Left lung (tissue), 10 donors: ENCODE results near the gene COP1. TPM values are rescaled to one million over a fixed set of nuclear protein-coding genes. Genes with fewer than 3 reads are reported as not detected.
"Not testable (repeated sequence)": the region's sequence is repeated elsewhere in the genome, so short reads cannot be mapped to it uniquely, and the experiment has no call there.

Experiments
- ATAC-seq: fragments of 200-7000 bp; cut with Tn5 transposase; one replicate; pipeline ENCODE4 v1.9.1; 2020; ENCODE audit warnings: moderate library complexity
- DNase-seq, 4 donors: peaks; one replicate each; pipeline ENCODE4 v3.0.0-alpha.2; 2013 to 2020
- H3K27ac ChIP-seq, 2 donors: fragments of 200-600 bp; sonication (generic) in 1 of 2; one replicate each; pipeline versions ENCODE4 v1.5.0 to v1.8.0; 2020 to 2021
- H3K27me3 ChIP-seq, 2 donors: fragments of 200-600 bp; sonication (generic) in 1 of 2; one replicate each; pipeline versions ENCODE4 v1.5.0 to v1.8.0; 2020 to 2021
- H3K36me3 ChIP-seq, 2 donors: fragments of 200-600 bp; sonication (generic) in 1 of 2; one replicate each; pipeline versions ENCODE4 v1.5.0 to v1.8.0; 2020 to 2021
- H3K4me1 ChIP-seq, 2 donors: fragments of 200-600 bp; one replicate each; pipeline ENCODE4 v1.8.0; 2021
- H3K4me3 ChIP-seq, 2 donors: fragments of 200-600 bp; sonication (generic) in 1 of 2; one replicate each; pipeline versions ENCODE4 v1.5.0 to v1.8.0; 2020 to 2021; ENCODE audit warnings: mild to moderate bottlenecking in 1 of 2
- H3K9me3 ChIP-seq, 2 donors: fragments of 200-600 bp; sonication (generic) in 1 of 2; one replicate each; pipeline versions ENCODE4 v1.5.0 to v1.8.0; 2020 to 2021
- CTCF ChIP-seq, 2 donors: fragments of 200-600 bp; sonication (generic) in 1 of 2; IDR thresholded peaks; one replicate each; pipeline versions ENCODE4 v1.5.0 to v1.8.0; 2021; ENCODE audit warnings: antibody characterized with exemption in 2 of 2
- intact Hi-C, 2 donors: fragments of 100-400 bp; cut with DNase I; formaldehyde crosslinking; loops; one replicate each; pipeline versions ENCODE4 v1.11.2 to v1.14.2; 2022
- polyA plus RNA-seq, 6 donors: library from polyadenylated mRNA; unstranded; fragments of 120-200 nt; gene quantifications; one replicate each; pipeline ENCODE4 v1.2.1, GENCODE V29; 2013; ENCODE audit not compliant: insufficient read length in 6 of 6
- total RNA-seq, 2 donors: library from RNA; stranded (reverse); fragmentation: NEBNext Ultra II Directional; extraction: Animal tissue kit (Norgen Biotek cat#: 25700); gene quantifications; one replicate each; pipeline ENCODE4 v1.2.1, GENCODE V29; 2021
- donor health status: DM: no; HTN: yes; CAD: no.
- donor health status: DM: no; HTN: no; CAD: no.

Gene COP1
- total and polyA plus RNA-seq, 8 donors: 42.5 to 64.3 (median 57.7) TPM

DNA sequence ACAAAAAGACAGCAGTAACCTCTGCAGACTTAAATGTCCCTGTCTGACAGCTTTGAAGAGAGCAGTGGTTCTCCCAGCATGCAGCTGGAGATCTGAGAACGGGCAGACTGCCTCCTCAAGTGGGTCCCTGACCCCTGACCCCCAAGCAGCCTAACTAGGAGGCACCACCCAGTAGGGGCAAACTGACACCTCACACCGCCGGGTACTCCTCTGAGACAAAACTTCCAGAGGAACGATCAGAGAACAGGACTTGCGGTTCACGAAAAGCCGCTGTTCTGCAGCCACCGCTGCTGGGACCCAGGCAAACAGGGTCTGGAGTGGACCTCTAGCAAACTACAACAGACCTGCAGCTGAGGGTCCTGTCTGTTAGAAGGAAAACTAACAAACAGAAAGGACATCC is 214.3 kb downstream of the COP1 start:
- H3K4me1 ChIP-seq, H3K27me3 ChIP-seq, intact Hi-C loops, ATAC-seq, DNase-seq, H3K9me3 ChIP-seq, H3K4me3 ChIP-seq, H3K27ac ChIP-seq: not testable (repeated sequence)
- H3K36me3 ChIP-seq: peaks cover 0 to 15% of the 10 kb centered on the region in 2 donors

- ATAC-seq, DNase-seq, H3K9me3 ChIP-seq, intact Hi-C loops, H3K4me1 ChIP-seq, H3K27ac ChIP-seq, H3K4me3 ChIP-seq, H3K27me3 ChIP-seq: not testable (repeated sequence)
- peaks cover 0 to 19% of the 10 kb centered on the region in 2 donors for H3K36me3 ChIP-seq
Measured at GRCh38 chr1:175992202-175992601, 214.9 kb downstream of the COP1 start.

DNA sequence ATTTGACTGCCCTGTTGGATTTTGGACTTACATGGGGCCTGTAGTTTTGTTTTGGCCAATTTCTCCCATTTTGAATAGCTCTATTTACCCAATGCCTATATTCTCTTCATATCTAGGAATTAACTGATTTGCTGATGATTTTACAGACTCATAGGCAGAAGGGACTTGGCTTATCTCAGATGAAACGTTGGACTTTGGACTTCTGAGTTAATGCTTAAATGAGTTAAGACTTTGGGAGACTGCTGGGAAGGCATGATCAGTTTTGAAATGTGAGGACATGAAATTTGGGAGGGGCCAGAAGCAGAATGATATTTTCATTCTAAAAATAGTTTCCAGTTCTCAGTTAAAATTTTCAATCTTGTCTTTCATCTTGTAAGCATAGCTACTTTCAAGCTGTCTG is 222.3 kb downstream of the COP1 start:
- Histone ChIP-seq H3K27me3 (no peaks in the 10 kb centered on the region), H3K4me3 (no peak overlapping the region), H3K4me1 (peaks cover 0 to 2% of the 10 kb centered on the region in 2 donors), H3K36me3 (peaks cover 0 to 69% of the 10 kb centered on the region in 2 donors), H3K27ac (no peak overlapping the region), H3K9me3 (peaks cover 0 to 31% of the 10 kb centered on the region in 2 donors)
- DNase-seq: no peak
- no peak for TF ChIP-seq CTCF (IDR thresholded peaks at IDR 0.05)
- no peak for ATAC-seq
- intact Hi-C loops: no loop called here

GRCh38 chr1:175984057-175984812 is 222.9 kb downstream of the COP1 start:
- H3K9me3 ChIP-seq: peaks cover 0 to 31% of the 10 kb centered on the region in 2 donors
- H3K27ac ChIP-seq: no peak overlapping the region
- no peak for ATAC-seq
- no peak overlapping the region for H3K4me3 ChIP-seq
- no peak for TF ChIP-seq CTCF (IDR thresholded peaks at IDR 0.05)
- peaks cover 0 to 68% of the 10 kb centered on the region in 2 donors for H3K36me3 ChIP-seq
- DNase-seq: peak in 1 of 4 donors; percentile 48
- intact Hi-C loops: no loop called here
- no peaks in the 10 kb centered on the region for H3K27me3 ChIP-seq
- peaks cover 0 to 5% of the 10 kb centered on the region in 2 donors for H3K4me1 ChIP-seq

- not testable (repeated sequence) for DNase-seq
- peaks cover 0 to 60% of the 10 kb centered on the region in 2 donors for H3K36me3 ChIP-seq
Measured at GRCh38 chr1:175983363-175983762, 223.7 kb downstream of the COP1 start.

GRCh38 chr1:175981128-175981527 is 226.0 kb downstream of the COP1 start:
- intact Hi-C loops: no loop called here
- ATAC-seq: no peak
- H3K4me1 ChIP-seq: peaks cover 0 to 8% of the 10 kb centered on the region in 2 donors

More at GRCh38 chr1:175983363-175983762, 223.7 kb downstream of the COP1 start:
- intact Hi-C loops, H3K4me3 ChIP-seq, H3K27ac ChIP-seq, ATAC-seq, H3K27me3 ChIP-seq, H3K4me1 ChIP-seq: not testable (repeated sequence)
- H3K9me3 ChIP-seq: peaks cover 0 to 31% of the 10 kb centered on the region in 2 donors

More at GRCh38 chr1:175981128-175981527, 226.0 kb downstream of the COP1 start:
- H3K27ac ChIP-seq: no peak overlapping the region
- H3K9me3 ChIP-seq: peaks cover 0 to 31% of the 10 kb centered on the region in 2 donors
- no peak for TF ChIP-seq CTCF (IDR thresholded peaks at IDR 0.05)
- DNase-seq: no peak
- no peaks in the 10 kb centered on the region for H3K27me3 ChIP-seq
- no peak overlapping the region for H3K4me3 ChIP-seq
- peaks cover 0 to 46% of the 10 kb centered on the region in 2 donors for H3K36me3 ChIP-seq
